ENCODE data around the gene OAF.

GRCh38 chr11:120197251-120197891 lies 13.5 kb upstream of the OAF start:
- TF ChIP-seq POLR2AphosphoS5 (IDR thresholded peaks at IDR 0.05; ENCODE audit: borderline replicate concordance, low read depth, low read length): no peak
- no peak for TF ChIP-seq EZH2 (IDR thresholded peaks at IDR 0.05)
